Esophagus muscularis mucosa (tissue), 4 donors: ENCODE results near the gene TRPM6. TPM values are rescaled to one million over a fixed set of nuclear protein-coding genes. Genes with fewer than 3 reads are reported as not detected.

Experiments used
- DNase-seq: peaks from one replicate; pipeline ENCODE4 v3.0.0-alpha.2; 2017; ENCODE audit errors: extremely low spot score
- H3K27ac ChIP-seq, 4 donors: fragments of 200-600 bp; sonication (generic); replicated peaks in 1 of 4; 1 replicate in 3 of 4; 2 replicates in 1 of 4; pipeline ENCODE4 v1.5.1; 2016 to 2019; ENCODE audit warnings: mild to moderate bottlenecking in 1 of 4
- H3K27me3 ChIP-seq, 4 donors: fragments of 200-600 bp; sonication (generic); one replicate each; pipeline versions ENCODE4 v1.5.1 to v1.6.0; 2016 to 2019
- H3K36me3 ChIP-seq, 4 donors: fragments of 200-600 bp; sonication (generic); one replicate each; pipeline ENCODE4 v1.5.1; 2016 to 2019
- H3K4me1 ChIP-seq, 4 donors: fragments of 200-600 bp; sonication (generic); one replicate each; pipeline ENCODE4 v1.5.1; 2016 to 2019
- H3K4me3 ChIP-seq, 4 donors: fragments of 200-600 bp; sonication (generic); 1 replicate in 2 of 4; 2 replicates in 2 of 4; pipeline ENCODE4 v1.5.1; 2016 to 2019; ENCODE audit warnings: mild to moderate bottlenecking in 4 of 4, moderate library complexity in 1 of 4
- H3K9me3 ChIP-seq, 4 donors: fragments of 200-600 bp; sonication (generic); 1 replicate in 3 of 4; 2 replicates in 1 of 4; pipeline ENCODE4 v1.5.1; 2016 to 2019
- CTCF ChIP-seq, 3 experiments: fragments of 200-600 bp in 2 of 3; fragments of 450-650 bp in 1 of 3; sonication (generic) in 2 of 3; IDR thresholded peaks; one replicate each; pipeline ENCODE4 v1.5.1; 2017 to 2019; ENCODE audit warnings: antibody characterized with exemption in 3 of 3, mild to moderate bottlenecking in 2 of 3, moderate library complexity in 1 of 3
- EP300 ChIP-seq: sonication (generic); formaldehyde crosslinking; IDR thresholded peaks from one replicate; pipeline ENCODE4 v1.6.1; 2017; ENCODE audit warnings: antibody characterized with exemption
- POLR2A ChIP-seq: fragments of 450-650 bp; IDR thresholded peaks from one replicate; pipeline ENCODE4 v1.6.1; 2017; ENCODE audit warnings: antibody characterized with exemption, moderate library complexity, mild to moderate bottlenecking, low read depth
- POLR2AphosphoS5 ChIP-seq, 2 donors: sonication (generic); formaldehyde crosslinking; IDR thresholded peaks; one replicate each; pipeline ENCODE4 v1.6.1; 2017; ENCODE audit warnings: antibody characterized with exemption in 2 of 2
- WGBS: methylation state at CpG from one replicate; pipeline ENCODE4 v1.1.5; 2018; 5-methylcytosine and 5-hydroxymethylcytosine counted together
- intact Hi-C: fragments of 100-400 bp; cut with DNase I; formaldehyde crosslinking; loops from one replicate; pipeline ENCODE4 v1.15.1; 2023
- total RNA-seq, 4 donors: library from RNA; depleted of rRNA; stranded (reverse); fragments of >200 nt; gene quantifications; one replicate each; pipeline versions ENCODE4 v1.1.0 to v1.2.1, GENCODE V29; 2016

Gene TRPM6
- total RNA-seq, 4 donors from 2014 or later: 0.52 to 1.8 (median 1.2) TPM

GRCh38 chr9:74726581-74726980 lies 161.1 kb downstream of the TRPM6 start:
- H3K4me3 ChIP-seq: no peak overlapping the region
- H3K4me1 ChIP-seq: no peaks in the 10 kb centered on the region
- intact Hi-C loops: no loop called here
- no peak overlapping the region for H3K27ac ChIP-seq
- no peaks in the 10 kb centered on the region for H3K27me3 ChIP-seq
- TF ChIP-seq POLR2A (no peak), POLR2AphosphoS5 (IDR thresholded peaks at IDR 0.05) (no peak), CTCF (IDR thresholded peaks at IDR 0.05) (no peak), EP300 (no peak)
- DNase-seq: no peak
- no peaks in the 10 kb centered on the region for H3K36me3 ChIP-seq
- H3K9me3 ChIP-seq: no peaks in the 10 kb centered on the region
- WGBS: 100% methylated on average over 3 of the region's 3 CpGs

- no peak for DNase-seq
- H3K4me3 ChIP-seq: no peak overlapping the region
- no peak overlapping the region for H3K27ac ChIP-seq
- no peaks in the 10 kb centered on the region for H3K36me3 ChIP-seq
- H3K27me3 ChIP-seq: no peaks in the 10 kb centered on the region
- intact Hi-C loops: no loop called here
- no peaks in the 10 kb centered on the region for H3K4me1 ChIP-seq
- H3K9me3 ChIP-seq: no peaks in the 10 kb centered on the region
- TF ChIP-seq POLR2A (no peak), POLR2AphosphoS5 (IDR thresholded peaks at IDR 0.05) (no peak), EP300 (no peak), CTCF (IDR thresholded peaks at IDR 0.05) (no peak)
- 66% methylated on average over 5 of the region's 5 CpGs for WGBS
Observed at GRCh38 chr9:74724317-74724716, 163.4 kb downstream of the TRPM6 start.

- Histone ChIP-seq H3K4me1 (no peaks in the 10 kb centered on the region), H3K27me3 (no peaks in the 10 kb centered on the region), H3K27ac (no peak overlapping the region), H3K4me3 (no peak overlapping the region), H3K36me3 (no peaks in the 10 kb centered on the region), H3K9me3 (no peaks in the 10 kb centered on the region)
- no peak for DNase-seq
- WGBS: 69% methylated on average over 5 of the region's 5 CpGs
- intact Hi-C loops: no loop called here
- TF ChIP-seq POLR2AphosphoS5 (IDR thresholded peaks at IDR 0.05) (no peak), POLR2A (no peak), EP300 (no peak), CTCF (IDR thresholded peaks at IDR 0.05) (no peak)
Observed at GRCh38 chr9:74721696-74722660, 165.7 kb downstream of the TRPM6 start.

- H3K27ac ChIP-seq: no peak overlapping the region
- no peak overlapping the region for H3K4me3 ChIP-seq
- 75% methylated on average over 1 of the region's 1 CpG for WGBS
- TF ChIP-seq POLR2A (no peak), POLR2AphosphoS5 (IDR thresholded peaks at IDR 0.05) (no peak), CTCF (IDR thresholded peaks at IDR 0.05) (no peak), EP300 (no peak)
- no peak for DNase-seq
- no peaks in the 10 kb centered on the region for H3K9me3 ChIP-seq
- no peaks in the 10 kb centered on the region for H3K4me1 ChIP-seq
- H3K36me3 ChIP-seq: no peaks in the 10 kb centered on the region
- H3K27me3 ChIP-seq: no peaks in the 10 kb centered on the region
- intact Hi-C loops: no loop called here
Observed at GRCh38 chr9:74719306-74719705, 168.4 kb downstream of the TRPM6 start.
